GM19240 (cell line): Measurements from ENCODE around the gene LRGUK.
A peak's percentile ranks its signal among the peaks of the same experiment; 100 is the strongest.

ENCODE experiments used
- DNase-seq: peaks from one replicate; pipeline ENCODE4 v3.0.0; 2011; ENCODE audit warnings: low spot score; ENCODE audit not compliant: insufficient read length

The LRGUK gene

DNA sequence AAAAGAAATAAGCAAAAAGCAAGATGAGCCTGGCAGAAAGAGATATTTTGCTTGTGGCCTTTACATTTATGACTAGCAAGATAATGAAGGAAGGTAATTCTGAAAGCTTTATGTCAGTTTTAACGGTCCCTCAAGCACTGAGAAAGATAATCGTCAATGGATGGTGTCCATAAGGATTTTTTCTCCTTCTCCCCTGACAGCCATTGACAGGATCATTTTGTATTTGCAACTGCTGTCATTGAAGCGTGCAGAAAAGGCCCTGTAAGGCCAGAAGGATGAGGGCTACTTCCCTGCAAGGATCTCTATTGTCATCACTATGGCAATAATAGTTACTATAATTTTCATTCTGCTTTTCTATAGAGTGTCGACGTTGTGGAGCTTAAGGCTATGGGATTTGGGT lies 994 bp upstream of the LRGUK start:
- DNase-seq, result no peak

DNA sequence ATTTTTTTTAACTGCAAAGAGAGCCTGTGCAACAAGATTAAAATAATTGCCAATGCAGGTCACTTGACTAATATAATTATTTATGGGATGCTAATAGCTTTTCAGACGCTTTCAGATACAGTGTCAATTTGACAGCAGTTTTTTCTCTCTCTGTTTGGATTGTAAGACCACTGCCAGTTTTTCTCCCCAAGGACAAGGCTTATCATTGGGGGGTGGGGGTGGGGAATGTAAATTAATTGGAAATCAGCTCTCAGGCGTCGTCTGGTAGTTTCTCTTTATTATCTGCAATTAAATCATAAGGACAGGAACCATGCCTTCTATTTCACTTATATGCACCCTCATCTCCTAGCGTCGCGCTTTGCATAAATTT lies 559 bp upstream of the LRGUK start:
- DNase-seq, result no peak

DNA sequence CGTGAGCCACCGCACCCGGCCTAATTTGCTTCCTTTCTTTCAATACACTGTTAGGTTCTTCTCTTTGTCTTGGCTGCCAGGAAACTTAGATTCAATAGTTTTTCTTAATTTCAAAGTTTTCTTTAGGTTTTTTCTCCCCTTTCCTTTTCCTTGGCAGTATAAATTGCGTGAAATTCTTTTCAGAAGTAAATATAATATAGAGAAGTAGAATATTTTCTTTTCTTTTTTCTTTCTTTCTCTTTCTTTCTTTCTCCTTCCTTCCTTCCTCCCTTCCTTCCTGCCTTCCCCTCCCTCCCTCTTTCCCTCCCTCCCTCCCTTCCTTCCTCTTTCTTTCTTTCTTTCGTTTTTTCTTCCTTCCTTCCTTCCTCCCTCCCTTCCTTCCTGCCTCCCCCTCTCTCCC lies 1.7 kb downstream of the LRGUK start:
- no peak for DNase-seq

DNA sequence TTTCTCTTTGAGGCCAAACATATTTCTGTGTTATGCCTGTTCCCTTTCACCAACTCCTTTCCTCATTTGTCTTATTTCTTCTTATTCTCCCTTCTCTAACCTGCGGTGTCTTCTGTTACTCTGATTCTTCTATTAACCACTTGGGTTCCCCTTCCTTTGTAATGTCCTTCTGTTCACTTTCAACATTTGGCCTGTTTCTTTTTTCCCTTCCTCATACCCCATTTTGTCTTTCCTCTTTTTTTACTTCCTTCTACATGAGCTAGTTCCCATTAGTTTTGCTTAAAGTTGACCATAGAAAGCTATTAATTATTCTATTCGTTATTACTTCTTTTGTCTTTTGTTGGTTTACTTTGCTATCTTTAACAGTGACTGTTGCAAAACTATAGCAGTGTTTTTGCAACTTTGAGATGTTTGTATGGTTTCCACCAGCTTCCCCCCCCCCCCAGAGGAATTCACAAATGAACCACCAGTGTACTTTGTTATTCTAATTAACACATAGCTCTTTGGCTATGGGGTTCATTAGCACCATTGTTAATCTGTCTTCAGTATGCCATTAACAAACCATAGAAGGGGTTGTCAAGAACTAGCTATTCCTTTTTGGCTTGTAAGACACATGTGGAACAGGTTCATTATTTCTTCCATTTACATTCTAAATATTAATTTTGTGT lies 2.9 kb downstream of the LRGUK start:
- no peak for DNase-seq

DNA sequence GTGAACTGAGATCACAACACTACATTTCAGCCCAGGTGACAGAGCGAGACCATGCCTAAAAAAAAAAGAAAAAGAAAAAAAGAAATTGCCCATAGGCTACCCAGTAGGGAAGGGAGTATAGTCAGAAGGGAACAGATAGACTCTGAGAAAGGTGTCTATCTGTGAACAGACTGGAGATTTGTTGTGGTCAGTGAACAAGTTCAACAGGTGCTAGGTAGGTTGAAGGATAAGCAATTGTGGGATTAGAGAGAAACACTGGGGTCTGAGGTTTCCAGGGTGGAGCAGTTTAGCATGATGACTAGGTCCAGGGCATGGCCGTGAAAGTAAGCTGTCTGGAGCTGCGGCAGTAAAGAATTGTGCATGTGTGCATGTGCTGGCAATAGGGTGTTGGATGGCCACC lies 6.9 kb downstream of the LRGUK start:
- DNase-seq, result no peak

DNA sequence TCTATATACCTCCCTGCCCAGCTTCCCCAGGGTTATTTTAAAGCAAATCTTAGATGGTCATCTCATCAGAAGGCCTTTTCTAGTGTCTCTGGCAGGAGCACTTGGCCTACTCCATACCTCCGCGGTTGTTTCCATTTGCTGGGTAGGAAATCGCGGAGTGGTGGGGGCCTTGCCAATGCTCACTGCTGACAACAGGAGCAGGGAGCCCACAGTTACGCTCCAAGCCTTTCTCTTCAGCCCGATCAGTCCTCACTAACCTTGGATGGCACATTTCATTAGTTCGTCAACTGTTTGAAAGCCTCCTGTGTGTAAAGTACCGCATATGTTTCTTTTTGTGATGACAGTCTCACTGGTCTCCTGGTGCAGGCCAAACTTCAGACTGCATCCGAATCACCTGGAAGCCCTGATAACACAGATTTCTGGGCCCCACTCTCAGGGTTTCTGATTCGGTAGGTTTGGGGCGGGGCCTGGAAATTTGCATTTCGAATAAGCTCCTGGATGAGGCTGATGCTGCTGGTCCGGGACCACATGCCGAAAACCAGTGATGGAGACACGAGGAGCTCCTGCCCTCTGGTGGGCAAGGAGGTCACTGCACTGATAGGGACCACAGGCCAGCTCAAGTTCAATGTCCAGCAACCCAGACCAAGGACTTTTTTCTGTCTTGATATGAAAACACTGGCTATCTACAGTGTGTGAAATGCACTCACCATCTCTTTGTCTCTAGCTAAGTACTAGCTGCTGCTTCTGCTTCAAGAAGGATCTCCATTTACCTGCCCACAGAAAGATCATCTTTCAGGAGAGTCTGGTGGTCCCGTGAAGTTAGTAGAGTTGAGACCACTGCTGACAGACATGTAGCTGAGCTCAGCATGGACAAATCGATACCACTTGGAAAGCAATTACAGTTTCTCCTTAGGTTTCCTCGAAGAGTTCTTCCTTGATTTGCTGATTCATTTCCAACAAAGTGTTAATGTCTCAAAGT lies 14.0 kb downstream of the LRGUK start:
- peak; percentile 62 for DNase-seq

DNA sequence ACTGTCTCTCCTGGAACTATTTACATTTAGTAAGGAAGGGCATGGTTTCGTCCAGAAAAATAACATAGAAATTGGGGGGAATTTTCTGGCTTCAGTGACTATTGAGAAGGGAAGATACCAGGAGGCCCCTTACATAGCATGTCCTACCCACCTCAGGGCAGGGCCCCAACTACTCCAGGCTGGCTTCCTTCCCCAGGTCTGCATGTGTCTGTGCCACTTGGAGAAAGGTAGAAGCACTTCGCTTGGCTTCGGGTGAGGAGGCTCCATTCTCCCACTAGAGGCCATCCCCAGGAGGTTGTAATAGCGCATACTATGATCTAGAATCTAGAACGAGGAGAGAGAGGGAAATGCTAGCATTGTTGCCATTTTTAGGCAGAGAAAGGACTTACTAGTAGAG lies 14.7 kb downstream of the LRGUK start:
- DNase-seq, result no peak

DNA sequence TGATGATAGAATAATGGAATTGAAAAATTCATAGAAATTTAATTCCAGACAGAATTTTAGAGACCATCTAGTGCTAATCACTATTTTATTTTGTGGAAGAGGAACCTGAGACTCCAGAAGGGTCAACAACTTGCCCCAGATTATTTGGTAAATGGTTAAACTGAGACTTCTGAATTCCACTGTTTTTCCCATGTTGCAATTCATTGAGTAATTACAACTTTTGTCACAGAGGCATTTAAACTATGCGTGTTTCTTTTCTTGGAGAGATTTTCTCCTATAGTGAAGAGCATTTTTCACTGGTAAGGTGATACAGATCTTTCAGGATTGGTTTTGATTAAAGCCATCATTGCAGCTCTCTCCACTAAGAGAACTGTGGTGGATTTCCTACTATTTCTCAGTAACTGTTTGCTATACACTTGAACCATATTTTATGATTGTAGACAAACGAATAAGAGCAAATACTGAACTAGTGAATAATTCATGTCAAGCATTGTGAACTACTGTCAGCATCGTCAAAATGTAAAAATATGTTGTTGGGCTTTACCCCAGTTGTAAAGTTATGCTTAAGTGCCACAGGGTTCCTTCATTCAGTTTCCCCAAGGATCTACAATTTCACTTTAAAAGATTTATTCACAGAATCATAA lies 26.5 kb downstream of the LRGUK start:
- no peak for DNase-seq

DNA sequence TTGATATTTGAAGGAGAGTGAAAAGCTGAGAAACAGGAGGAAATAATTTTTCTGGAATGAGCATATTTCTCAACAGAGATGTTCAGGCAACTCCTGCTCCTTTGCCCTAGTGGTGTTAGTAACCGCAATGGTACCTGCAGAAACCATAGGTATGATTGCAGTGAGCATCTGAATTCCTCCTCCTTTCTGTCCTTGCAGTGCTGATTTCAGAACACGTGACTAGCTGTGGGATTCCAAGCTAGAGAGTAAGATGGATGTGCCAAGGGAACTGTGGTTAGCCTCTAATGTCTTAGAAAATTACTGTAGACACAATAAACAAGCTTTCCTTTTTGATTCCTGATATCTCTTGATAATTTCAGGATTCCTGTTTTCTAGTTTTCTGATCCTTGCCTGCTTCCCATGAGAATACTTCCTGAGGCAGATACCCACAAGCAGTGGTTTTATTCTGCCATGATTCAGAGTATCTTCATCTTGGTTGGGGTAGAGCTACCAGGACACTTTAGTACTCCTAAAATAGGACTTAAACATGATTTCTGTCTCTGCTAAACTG lies 27.5 kb downstream of the LRGUK start:
- DNase-seq, result no peak

DNA sequence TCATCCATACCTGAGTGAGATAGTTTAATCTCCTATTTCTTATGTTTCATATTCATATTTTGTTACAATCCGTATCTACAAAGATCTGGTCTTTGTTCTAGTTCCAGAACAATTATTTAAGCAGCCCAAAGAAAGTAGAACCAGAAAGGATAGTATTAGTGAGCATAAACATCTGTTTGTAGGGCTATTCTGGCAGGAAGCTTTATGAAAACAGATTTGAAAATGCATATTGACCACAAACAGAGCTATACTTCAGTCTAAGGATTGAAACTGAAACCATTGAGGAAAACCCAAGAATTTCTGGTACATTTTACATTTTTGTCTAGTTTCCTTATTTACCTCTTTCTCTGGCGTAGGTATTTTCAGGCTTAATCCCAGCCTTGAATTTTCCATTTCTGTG lies 28.1 kb downstream of the LRGUK start:
- no peak for DNase-seq

DNA sequence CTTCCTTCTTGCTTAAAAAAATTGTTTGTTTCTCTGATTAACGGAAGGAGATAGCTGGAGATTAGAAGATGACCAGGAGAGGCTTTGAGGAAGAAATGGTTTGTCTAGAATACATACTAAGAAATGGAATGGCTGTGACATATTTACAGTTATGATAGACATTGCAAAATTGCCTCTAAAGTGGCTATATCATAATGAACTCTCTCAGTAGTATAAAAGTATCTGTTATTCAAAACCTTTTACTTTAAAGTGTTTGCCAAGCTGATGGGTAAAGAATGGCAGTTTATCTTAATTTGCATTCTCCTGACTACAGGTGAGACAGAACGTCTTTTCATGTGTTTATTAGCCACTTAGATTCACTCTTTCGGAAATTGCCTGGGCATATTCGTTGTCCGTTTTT lies 28.7 kb downstream of the LRGUK start:
- no peak for DNase-seq

DNA sequence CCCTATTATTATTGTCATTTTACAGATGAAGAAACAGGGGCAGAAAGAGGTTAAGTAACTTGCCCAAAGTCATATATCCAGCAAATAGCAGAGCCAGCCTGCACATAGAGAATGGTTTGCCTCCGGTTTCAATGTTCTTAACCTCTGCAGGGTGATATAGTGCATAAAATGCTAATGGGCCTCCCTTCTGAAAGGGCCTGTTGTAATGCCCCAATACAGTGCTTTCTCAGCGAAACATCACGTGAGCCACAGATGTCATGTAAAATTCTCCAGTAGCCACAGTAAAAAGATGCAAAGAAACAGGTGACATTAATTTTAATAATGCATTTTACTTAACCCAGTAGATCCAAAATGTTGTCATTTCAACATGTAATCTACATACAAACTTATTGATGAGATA lies 38.1 kb downstream of the LRGUK start:
- DNase-seq, result no peak

DNA sequence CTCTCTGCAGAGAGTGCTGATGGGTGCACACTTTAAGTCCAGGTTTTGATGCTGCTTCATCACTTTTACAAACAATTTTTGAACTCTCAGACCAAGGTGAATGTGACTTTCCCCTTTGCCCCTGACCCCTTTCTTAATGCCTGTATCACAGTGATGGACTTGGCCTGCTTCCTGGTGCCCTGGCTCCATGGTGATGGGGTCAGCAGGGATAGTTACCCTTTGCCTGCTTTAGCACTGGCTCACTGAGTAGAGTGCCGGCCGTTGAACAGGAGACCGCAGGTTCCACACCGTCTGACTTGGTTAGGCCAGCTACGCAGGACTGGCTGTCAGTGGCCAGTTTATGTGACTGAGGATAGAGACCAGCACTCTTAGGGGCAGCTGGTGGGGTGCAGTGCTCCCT lies 40.1 kb downstream of the LRGUK start:
- no peak for DNase-seq

DNA sequence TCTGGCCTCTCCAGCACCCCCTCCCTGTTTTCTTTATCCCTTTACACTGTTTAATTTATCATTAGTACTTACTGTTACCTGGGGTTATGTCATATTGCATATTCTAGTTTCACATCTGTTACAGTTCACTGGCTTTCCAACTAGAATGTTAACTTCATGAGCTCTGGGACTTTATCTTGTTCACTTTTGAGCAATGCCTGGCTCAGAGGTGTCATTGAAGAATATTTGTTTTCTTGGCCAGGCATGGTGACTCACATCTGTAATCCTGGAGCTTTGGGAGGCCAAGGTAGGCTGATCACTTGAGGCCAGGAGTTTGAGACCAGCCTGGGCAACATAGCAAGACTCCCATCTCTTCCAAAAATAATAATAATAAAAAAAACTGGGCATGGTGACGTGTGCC lies 40.7 kb downstream of the LRGUK start:
- DNase-seq, result no peak

DNA sequence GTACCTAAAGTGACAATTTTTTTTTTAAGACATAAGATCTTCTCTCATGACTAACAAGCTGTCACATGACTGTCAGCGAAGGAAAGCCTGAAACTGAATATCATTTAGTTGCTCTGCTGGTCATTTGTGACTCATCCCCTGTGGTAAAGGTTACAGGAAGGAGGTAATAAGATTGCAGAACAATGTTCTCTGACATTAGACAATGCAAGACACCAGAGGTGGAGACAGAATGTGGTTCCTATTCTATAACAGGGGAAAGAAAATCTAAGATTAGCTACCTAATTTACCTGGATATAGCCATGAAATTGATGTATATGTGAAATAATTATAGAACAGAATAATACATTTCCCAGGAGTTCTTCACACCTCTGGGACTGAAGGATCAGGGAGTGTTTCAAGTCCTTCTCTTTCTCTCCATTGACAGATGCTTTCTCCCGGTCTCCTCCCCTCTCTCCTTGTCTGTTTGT lies 47.7 kb downstream of the LRGUK start:
- peak; percentile 5 for DNase-seq

DNA sequence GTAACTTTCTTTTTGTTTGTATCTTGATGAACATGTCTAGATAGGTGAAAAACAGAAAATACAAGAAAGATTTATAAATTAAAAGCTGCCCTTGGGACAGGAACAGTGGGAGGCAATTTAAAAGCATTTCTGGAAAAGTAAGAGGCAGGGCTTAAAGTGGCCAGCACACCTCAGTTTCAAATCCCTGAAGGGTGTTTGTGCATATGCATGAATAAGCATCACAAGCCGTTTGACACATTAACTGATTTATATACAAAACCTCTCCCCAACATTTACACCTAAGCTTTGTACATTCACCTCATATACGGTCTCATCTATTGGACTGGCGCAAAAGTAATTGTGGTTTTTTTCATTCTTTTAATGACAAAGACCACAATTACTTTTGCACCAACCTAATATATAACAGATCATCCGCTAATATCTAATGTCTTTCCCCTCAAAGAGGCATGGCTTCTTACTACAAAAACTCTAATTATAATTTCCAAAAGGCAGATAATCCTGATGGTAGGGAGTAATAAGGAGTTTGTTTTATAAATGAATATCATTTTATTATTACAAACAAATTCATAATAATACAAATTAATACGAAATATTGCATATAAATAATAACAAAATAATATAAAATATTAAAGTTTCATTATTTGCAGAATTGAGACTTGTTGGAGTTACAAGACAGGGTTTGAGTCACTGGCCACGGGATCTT lies 48.3 kb downstream of the LRGUK start:
- DNase-seq, result no peak

DNA sequence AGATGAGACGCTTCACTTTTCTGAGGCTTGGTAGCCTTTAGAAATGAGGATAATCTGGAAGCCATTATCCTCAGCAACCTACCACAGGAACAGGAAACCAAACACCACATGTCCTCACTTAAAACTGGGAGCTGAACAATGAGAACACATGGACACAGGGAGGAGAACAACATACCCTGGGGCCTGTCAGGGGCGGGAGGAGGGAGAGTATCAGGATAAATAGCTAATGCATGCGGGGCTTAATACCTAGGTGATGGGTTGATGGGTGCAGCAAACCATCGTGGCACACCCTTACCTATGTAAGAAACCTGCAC lies 48.9 kb downstream of the LRGUK start:
- DNase-seq, result no peak

DNA sequence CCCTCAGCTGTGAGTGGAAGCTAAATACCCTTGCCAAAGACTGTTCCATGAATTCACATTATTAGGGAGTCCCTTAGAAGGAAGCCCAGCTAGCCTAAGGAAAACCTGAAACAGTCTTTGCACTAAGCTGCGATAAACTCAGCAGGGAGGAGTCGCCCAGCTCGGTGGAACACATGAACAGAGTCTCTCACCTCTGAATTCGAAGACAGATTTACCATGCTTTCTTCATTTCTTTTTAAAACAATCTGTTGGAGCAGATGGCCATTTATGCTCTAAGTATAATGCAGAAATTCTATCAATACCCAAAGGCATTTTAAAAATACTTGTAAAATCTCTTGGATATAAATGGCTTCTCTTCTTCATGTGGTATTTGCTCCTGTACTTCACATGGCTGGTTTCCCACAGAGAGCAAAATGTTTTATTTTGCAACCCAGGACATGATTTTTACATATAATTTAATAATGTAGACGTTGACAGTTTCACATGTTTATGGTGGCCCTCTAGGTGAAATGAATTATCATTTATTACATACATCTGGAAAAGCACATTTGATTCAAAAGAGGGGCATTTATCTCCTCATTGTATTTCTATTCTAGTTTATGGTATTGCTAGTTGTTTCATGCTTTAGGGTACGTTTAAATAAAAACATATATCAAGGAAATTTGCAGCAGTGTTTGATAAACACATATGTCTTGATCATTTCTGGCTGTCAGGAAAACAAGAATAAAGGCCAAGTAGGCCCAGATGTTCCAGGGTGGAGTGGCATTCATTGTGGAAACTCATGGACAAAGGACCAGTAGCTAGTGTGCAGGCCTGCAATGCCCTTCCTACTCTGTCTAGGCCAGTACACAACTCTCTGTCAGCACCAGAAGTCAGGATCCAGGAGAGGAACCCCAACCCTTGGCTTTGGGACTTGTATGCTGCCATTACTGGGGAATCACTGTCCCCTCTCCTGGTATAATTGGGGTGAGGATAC lies 52.2 kb downstream of the LRGUK start:
- DNase-seq, result no peak

DNA sequence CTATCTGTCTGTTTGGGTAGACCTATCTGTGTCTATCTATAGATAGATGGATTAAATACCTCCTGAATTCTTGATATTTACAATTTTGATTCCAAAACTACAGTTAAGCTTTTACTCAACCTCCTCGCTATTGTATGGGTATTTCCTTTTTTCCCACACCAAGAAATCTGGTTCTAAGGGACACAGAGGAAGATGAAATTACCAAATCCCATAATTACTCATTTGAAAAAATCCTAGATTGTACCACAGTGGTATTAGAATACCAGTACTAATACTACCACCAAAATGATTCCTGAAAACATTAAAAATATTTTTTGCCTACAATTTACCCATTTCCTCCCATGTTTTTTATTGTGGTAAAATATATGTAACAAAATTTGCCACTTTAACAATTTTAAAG lies 53.2 kb downstream of the LRGUK start:
- no peak for DNase-seq

DNA sequence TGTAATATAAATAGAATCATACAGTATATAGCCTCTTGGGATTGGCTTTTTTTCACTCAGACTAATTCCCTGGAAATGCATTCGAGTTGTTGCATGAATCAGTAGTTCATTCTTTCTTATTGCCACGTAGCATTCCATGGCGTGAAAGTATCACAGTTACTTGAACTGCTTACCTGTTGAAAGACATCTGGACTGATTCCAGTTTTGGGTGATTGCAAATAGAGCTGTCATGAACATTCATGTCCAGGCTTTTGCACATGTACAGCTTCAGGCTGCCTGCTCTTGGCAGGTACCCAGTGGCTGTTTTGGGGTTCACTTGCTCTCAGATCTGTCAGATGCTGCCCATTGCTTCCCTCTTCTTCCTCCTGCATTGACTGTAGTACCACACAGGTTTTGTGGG lies 54.9 kb downstream of the LRGUK start:
- DNase-seq, result no peak
